ENCODE results near the gene CENPF.
"Not testable (repeated sequence)": the region's sequence is repeated elsewhere in the genome, so short reads cannot be mapped to it uniquely, and the experiment has no call there.

Gene CENPF

DNA sequence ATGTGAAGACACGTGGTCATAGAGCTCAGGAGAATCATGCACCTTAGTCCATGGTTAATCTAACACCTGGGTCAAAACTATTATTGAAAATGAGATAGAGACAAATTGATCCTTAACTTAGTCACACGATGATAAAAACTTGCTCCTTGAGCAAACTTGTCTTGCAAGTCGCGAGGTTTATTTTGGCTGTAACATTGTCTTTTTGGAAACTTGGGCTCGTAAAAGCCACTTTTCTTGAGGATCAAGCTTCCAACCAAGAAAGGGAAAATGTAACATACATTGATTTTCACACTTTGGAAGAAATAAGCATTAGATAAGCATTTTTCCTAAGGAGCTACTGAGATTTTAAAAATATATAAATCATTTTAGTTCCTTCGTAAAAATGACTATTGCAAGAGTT lies 19.9 kb upstream of the CENPF start:
- DNase-seq (ENCODE audit: low spot score) = no peak

- no peak for DNase-seq (ENCODE audit: low spot score)
These were observed 19.0 kb upstream of the CENPF start for GRCh38 chr1:214583824-214584554.

- peak; percentile 42 for DNase-seq (ENCODE audit: low spot score)
These were observed 17.9 kb upstream of the CENPF start for GRCh38 chr1:214584805-214585766.

GRCh38 chr1:214586621-214587020 lies 16.4 kb upstream of the CENPF start:
- DNase-seq (ENCODE audit: low spot score) = no peak

DNA sequence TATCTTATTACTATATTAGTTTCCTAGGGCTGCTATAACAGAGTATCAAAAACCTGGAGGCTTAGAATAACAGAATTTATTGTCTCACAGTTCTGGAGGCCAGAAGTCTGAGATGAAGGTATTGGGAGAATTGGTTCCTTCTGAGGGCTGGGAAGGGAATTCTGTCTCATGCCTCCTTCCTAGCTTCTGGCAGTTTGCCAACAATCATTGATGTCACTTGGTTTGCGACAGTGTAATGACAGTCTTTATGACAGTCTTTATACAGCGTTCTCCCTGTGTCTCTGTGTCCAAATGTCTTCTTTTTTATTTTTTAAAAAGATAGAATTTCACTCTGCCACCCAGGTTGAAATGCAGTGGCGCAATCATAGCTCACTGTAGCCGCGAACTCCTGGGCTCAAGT lies 15.8 kb upstream of the CENPF start:
- no peak for DNase-seq (ENCODE audit: low spot score)

- DNase-seq (ENCODE audit: low spot score) = no peak
These were observed 13.9 kb upstream of the CENPF start for GRCh38 chr1:214588963-214589597.

- no peak for DNase-seq (ENCODE audit: low spot score)
These were observed 12.3 kb upstream of the CENPF start for GRCh38 chr1:214590696-214591095.

DNA sequence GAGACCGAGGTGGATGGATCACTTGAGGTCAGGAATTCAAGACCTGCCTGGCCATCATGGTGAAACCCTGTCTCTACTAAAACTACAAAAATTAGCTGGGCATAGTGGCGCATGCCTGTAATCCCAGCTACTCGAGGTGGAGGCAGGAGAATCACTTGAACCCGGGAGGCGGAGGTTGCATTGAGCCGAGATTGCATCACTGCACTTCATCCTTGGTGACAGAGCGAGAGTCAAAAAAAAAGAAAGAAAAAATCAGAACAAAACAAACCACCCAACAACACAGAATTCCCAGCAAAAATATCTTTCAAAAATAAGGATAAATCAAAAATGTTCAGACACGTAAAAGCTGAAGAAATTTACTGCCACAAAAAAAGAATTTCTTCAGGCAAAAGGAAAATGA lies 11.1 kb upstream of the CENPF start:
- not testable (repeated sequence) for DNase-seq (ENCODE audit: low spot score)

- no peak for DNase-seq (ENCODE audit: low spot score)
These were observed 9.8 kb upstream of the CENPF start for GRCh38 chr1:214593158-214593557.

DNA sequence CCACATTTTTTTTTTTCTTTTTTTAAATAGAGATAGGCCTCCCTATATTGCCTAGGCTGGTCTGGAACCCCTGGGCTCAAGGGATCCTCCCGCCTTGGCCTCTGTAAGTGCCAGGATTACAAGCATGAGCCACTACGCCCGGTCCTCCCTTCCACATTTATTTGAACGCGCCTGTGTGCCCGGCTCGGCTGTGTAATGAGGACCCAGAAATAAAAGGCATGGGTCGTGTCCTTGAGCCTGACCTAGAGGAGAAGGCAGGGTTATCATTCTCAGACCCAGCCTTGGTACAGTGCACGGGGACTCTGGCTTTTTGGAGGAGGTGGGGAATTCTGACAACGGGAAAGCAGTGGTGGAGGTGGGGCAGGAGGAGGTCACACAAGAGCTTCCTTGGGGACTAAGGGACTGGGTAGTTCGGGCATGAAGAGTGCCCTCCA lies 841 bp downstream of the CENPF start:
- DNase-seq (ENCODE audit: low spot score) = peak; percentile 42

- DNase-seq (ENCODE audit: low spot score) = no peak
These were observed 1.5 kb downstream of the CENPF start for GRCh38 chr1:214604523-214604922.

DNA sequence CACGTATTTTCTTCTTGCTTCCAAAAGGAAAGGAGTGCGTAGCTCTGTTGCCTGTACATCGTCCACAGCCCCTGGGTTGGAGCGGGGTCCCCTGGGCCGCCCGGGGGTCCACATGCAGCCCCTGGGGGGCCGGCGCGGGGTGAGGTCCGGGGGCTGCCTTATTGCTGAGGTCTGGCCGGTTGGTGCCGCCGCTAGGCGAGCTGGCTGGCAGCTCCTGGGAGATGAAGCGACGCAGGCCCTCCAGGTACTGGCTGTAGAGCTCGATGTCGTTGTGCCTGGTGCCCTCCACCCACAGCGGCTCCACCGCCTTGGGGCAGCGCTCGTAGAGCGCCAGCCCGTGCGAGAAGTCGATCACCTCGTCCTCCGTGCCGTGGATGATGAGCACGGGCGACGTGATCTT lies 2.5 kb downstream of the CENPF start:
- not testable (repeated sequence) for DNase-seq (ENCODE audit: low spot score)

- not testable (repeated sequence) for DNase-seq (ENCODE audit: low spot score)
These were observed 3.2 kb downstream of the CENPF start for GRCh38 chr1:214605933-214606925.

DNA sequence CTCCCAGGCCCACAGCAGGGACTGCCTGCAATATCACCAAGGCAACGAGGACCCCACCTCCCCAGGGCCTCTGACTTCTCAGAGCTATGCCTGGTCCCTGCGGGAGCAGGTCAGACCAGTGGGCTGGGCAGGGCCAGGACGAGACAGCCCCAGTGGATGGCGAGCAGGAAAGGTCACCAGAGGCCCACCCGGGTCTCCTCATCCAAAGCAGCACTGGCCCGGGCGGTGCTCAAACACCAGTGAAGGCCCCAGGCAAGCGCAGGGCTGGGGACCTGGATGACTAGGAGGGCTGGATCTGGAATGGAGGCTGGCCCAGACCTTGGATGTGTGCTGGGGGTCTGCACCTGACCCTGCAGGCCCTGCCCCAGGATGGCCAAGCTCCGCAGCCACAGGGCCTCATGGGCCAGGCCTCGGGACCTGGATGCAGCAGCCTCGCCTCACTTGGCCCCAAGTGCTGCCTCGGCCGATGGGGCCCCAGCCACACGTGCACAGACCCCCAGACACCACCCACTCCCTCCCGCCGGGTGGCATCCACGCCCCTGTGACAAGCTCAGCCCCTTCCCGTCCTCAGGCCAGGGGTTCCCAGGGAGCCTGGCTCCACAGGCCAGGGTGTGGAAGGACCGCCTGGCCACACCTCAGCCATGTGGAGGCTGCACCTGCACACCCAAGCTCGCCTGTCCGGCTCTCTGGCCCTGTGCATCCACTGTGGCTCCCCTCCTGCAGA lies 4.7 kb downstream of the CENPF start:
- DNase-seq (ENCODE audit: low spot score) = not testable (repeated sequence)

DNA sequence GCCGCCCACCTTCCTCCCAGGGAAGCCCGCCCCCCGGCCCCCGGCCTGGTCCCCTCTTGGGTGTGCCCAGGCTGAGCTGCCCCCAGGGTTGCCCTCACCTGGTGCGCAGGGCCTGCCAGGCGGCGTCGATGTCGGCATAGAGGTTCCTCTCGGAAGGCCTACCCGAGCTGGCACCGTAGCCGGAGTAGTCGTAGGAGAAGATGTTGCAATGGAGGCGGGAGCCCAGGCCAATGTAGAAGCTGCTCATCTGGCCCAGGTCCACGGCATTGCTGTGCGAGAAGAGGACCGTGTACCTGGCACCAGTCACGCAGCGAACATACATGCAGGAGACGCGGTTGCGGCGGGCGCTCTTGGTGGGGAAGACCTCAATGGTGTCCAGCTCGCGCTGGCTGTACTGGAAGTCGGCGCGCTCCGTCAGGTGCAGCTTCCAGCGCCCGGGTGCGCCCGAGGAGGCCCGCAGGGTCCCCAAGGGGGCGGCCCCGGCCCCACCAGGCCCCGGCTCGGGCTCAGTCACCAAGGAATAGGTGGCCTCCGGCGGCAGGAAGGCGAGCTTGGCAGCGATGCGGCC lies 5.3 kb downstream of the CENPF start:
- not testable (repeated sequence) for DNase-seq (ENCODE audit: low spot score)

DNA sequence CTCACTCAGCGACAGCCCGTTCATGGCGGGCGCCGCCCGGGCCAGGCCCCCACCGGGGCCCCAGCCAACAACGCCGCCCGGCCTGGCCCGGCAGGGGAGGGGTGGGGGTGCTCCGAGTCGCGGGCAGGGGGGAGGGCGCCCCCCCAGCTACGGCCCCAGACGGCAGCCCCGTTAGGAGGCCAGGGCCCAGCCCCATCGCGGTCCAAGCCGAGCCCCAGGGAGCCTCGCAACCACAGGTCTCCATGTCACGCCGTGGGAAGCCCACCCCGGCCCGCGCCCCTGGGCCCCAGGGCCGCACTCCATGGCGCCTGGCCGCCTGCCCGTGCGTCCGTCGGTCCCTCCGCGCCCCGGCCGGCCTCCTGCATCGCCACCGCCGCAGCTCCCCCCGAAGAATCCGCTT lies 5.8 kb downstream of the CENPF start:
- DNase-seq (ENCODE audit: low spot score) = peak; percentile 36

GRCh38 chr1:214609692-214610091 lies 6.7 kb downstream of the CENPF start:
- no peak for DNase-seq (ENCODE audit: low spot score)

- not testable (repeated sequence) for DNase-seq (ENCODE audit: low spot score)
These were observed 7.1 kb downstream of the CENPF start for GRCh38 chr1:214610136-214610535.

GRCh38 chr1:214615109-214615508 lies 12.1 kb downstream of the CENPF start:
- DNase-seq (ENCODE audit: low spot score) = no peak

DNA sequence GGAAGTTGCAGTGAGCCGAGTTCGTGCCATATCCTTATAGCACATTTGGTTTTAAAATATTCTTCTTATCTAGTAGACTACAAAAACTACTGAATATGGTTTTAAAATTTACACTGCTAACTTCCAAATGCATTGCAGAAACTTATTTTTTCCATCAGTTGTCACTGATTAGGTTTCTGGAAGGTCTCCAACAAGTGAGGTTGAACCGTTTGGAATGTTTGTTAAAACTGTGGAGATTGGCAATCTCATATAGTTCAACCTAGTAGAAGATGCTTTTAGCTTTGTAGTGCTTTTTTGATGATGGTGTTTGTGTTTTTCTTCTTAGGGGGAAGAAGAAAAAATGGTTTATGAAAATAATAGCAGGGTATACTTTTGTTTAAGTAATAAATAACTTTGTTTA lies 12.9 kb downstream of the CENPF start:
- DNase-seq (ENCODE audit: low spot score) = no peak

Measured in D341Med (cell line).